H1 (cell line): Measurements from ENCODE around the gene RRP1B. TPM values are rescaled to one million over a fixed set of nuclear protein-coding genes. Genes with fewer than 3 reads are reported as not detected.

Experiments
- CTCF ChIA-PET: fragments of 300-600 bp; sonication (Branson Sonifier 250); formaldehyde crosslinking; loops from one replicate; lab custom pipeline; 2021; ENCODE audit not compliant: partially characterized antibody; lab: Charles Lee
- POLR2A ChIA-PET: fragments of 300-600 bp; sonication (Branson Sonifier 250); formaldehyde crosslinking; loops from one replicate; lab custom pipeline; 2021; ENCODE audit warnings: inconsistent platforms; ENCODE audit not compliant: partially characterized antibody; lab: Charles Lee
- DNase-seq, 2 experiments: peaks; one replicate each; pipeline versions ENCODE4 v3.0.0 to v3.0.0-alpha.2; 2010 to 2022; ENCODE audit warnings: low spot score in 2 of 2, low read depth in 1 of 2, mixed read lengths in 1 of 2
- FAIRE-seq: peaks from 2 replicates; lab custom pipeline; 2011; peaks lifted over from hg19 to GRCh38; lab: Jason Lieb, UNC
- H2AFZ ChIP-seq: 2 replicates; pipeline ENCODE4 v1.8.1; 2012; ENCODE audit warnings: low read length, inconsistent platforms
- H2AK5ac ChIP-seq: 2 replicates; pipeline ENCODE4 v1.6.1; 2013; ENCODE audit warnings: low read depth, low read length
- H2BK120ac ChIP-seq: replicated peaks from 2 replicates; pipeline ENCODE3; 2013; ENCODE audit warnings: low read depth, low read length, inconsistent platforms
- H2BK12ac ChIP-seq: 2 replicates; pipeline ENCODE4 v1.6.1; 2013; ENCODE audit warnings: low read depth, low read length
- H2BK15ac ChIP-seq: 2 replicates; pipeline ENCODE4 v1.6.1; 2013; ENCODE audit warnings: low read length
- H2BK20ac ChIP-seq: 2 replicates; pipeline ENCODE4 v1.6.1; 2013; ENCODE audit warnings: low read length
- H2BK5ac ChIP-seq: 2 replicates; pipeline ENCODE4 v1.6.1; 2013; ENCODE audit warnings: low read depth, low read length
- H3K14ac ChIP-seq: 2 replicates; pipeline ENCODE4 v1.6.1; 2013; ENCODE audit warnings: inconsistent platforms; ENCODE audit not compliant: insufficient read length
- H3K18ac ChIP-seq: 2 replicates; pipeline ENCODE4 v1.6.1; 2013; ENCODE audit warnings: low read length; ENCODE audit errors: extremely low read depth
- H3K23ac ChIP-seq: 2 replicates; pipeline ENCODE4 v1.6.1; 2013; ENCODE audit warnings: inconsistent platforms; ENCODE audit not compliant: insufficient read length
- H3K23me2 ChIP-seq: 2 replicates; pipeline ENCODE4 v1.6.1; 2013; ENCODE audit warnings: low read depth, low read length
- H3K27ac ChIP-seq: 2 replicates; pipeline ENCODE4 v1.6.1; 2011; ENCODE audit warnings: low read depth, low read length, inconsistent platforms
- H3K27me3 ChIP-seq, 4 experiments: replicated peaks in 1 of 4; 1 replicate in 1 of 4; 2 replicates in 3 of 4; pipeline versions ENCODE4 v1.6.1 to v1.8.1; 2011 to 2013; ENCODE audit warnings: low read length in 3 of 4, mild to moderate bottlenecking in 3 of 4, inconsistent platforms in 2 of 4, mixed read lengths in 2 of 4, moderate library complexity in 1 of 4; ENCODE audit not compliant: control insufficient read depth in 3 of 4, insufficient read depth in 3 of 4; ENCODE audit errors: extremely low read depth in 1 of 4
- H3K36me3 ChIP-seq, 4 experiments: 2 replicates each; pipeline versions ENCODE4 v1.6.1 to v1.8.1; 2011 to 2013; ENCODE audit warnings: mild to moderate bottlenecking in 4 of 4, low read length in 3 of 4, moderate library complexity in 2 of 4, control low read depth in 1 of 4, inconsistent platforms in 1 of 4; ENCODE audit not compliant: insufficient read depth in 4 of 4, control insufficient read depth in 2 of 4
- H3K4ac ChIP-seq: replicated peaks from 2 replicates; pipeline ENCODE3; 2013; ENCODE audit warnings: low read length, low read depth, mixed read lengths, inconsistent platforms; ENCODE audit not compliant: insufficient read length
- H3K4me1 ChIP-seq, 4 experiments: replicated peaks in 1 of 4; 1 replicate in 1 of 4; 2 replicates in 3 of 4; pipeline versions ENCODE4 v1.6.1 to v1.8.1; 2011 to 2013; ENCODE audit warnings: low read length in 3 of 4, inconsistent platforms in 2 of 4, mixed read lengths in 1 of 4; ENCODE audit not compliant: insufficient read depth in 4 of 4, control insufficient read depth in 3 of 4
- H3K4me2 ChIP-seq, 2 experiments: 2 replicates each; pipeline versions ENCODE4 v1.6.1 to v1.8.1; 2011 to 2013; ENCODE audit warnings: low read depth in 2 of 2, low read length in 2 of 2, control low read depth in 1 of 2, inconsistent platforms in 1 of 2, mild to moderate bottlenecking in 1 of 2; ENCODE audit not compliant: insufficient read depth in 1 of 2
- H3K4me3 ChIP-seq, 4 experiments: fragments of 200-600, 300-600 bp in 1 of 4; sonication (generic), shearing (Covaris generic), sonication (Bioruptor Twin) in 1 of 4; 2 replicates each; pipeline versions ENCODE4 v1.5.1 to v1.8.1; 2011 to 2016; ENCODE audit warnings: low read length in 4 of 4, low read depth in 3 of 4, control low read depth in 2 of 4, inconsistent platforms in 2 of 4, mild to moderate bottlenecking in 2 of 4, mixed read lengths in 1 of 4, moderate library complexity in 1 of 4; ENCODE audit not compliant: insufficient read depth in 2 of 4; ENCODE audit errors: extremely low read depth in 1 of 4
- H3K56ac ChIP-seq: replicated peaks from 2 replicates; pipeline ENCODE3; 2013; ENCODE audit warnings: low read depth, mild to moderate bottlenecking, mixed read lengths, low read length, inconsistent platforms; ENCODE audit not compliant: insufficient read length
- H3K79me1 ChIP-seq: 2 replicates; pipeline ENCODE4 v1.6.1; 2013; ENCODE audit warnings: low read depth, low read length, control low read depth
- H3K79me2 ChIP-seq, 2 experiments: 2 replicates each; pipeline versions ENCODE4 v1.6.1 to v1.8.1; 2012 to 2013; ENCODE audit warnings: low read length in 2 of 2, mild to moderate bottlenecking in 2 of 2, inconsistent platforms in 1 of 2; ENCODE audit not compliant: insufficient read depth in 2 of 2, control insufficient read depth in 1 of 2
- H3K9ac ChIP-seq, 4 experiments: replicated peaks in 1 of 4; 1 replicate in 1 of 4; 2 replicates in 3 of 4; pipeline versions ENCODE4 v1.6.1 to v1.8.1; 2011 to 2013; ENCODE audit warnings: low read depth in 3 of 4, low read length in 3 of 4, control low read depth in 2 of 4, mild to moderate bottlenecking in 2 of 4, moderate library complexity in 2 of 4, inconsistent platforms in 1 of 4; ENCODE audit errors: extremely low read depth in 1 of 4
- H3K9me3 ChIP-seq, 2 experiments: 2 replicates each; pipeline versions ENCODE4 v1.6.1 to v1.8.1; 2012 to 2013; ENCODE audit warnings: mild to moderate bottlenecking in 2 of 2, moderate library complexity in 2 of 2, control low read depth in 1 of 2, inconsistent platforms in 1 of 2, low read depth in 1 of 2, low read length in 1 of 2, mixed read lengths in 1 of 2; ENCODE audit not compliant: insufficient read depth in 2 of 2
- H4K20me1 ChIP-seq, 2 experiments: replicated peaks in 1 of 2; 2 replicates each; pipeline versions ENCODE3 to v1.8.1; 2011 to 2013; ENCODE audit warnings: inconsistent platforms in 2 of 2, low read length in 2 of 2, mild to moderate bottlenecking in 1 of 2; ENCODE audit not compliant: insufficient read depth in 2 of 2, control insufficient read depth in 1 of 2
- H4K5ac ChIP-seq: 2 replicates; pipeline ENCODE4 v1.6.1; 2013; ENCODE audit warnings: low read length, low read depth, mixed read lengths, inconsistent platforms; ENCODE audit not compliant: insufficient read length
- H4K8ac ChIP-seq: 2 replicates; pipeline ENCODE4 v1.8.0; 2013; ENCODE audit warnings: mild to moderate bottlenecking, moderate library complexity, low read length, inconsistent platforms; ENCODE audit not compliant: insufficient read depth; ENCODE audit errors: extremely low read depth
- H4K91ac ChIP-seq: replicated peaks from 2 replicates; pipeline ENCODE3; 2013; ENCODE audit warnings: low read length, mixed read lengths, inconsistent platforms; ENCODE audit not compliant: insufficient read length
- BRCA1 ChIP-seq: IDR thresholded peaks from 2 replicates; pipeline ENCODE4 v1.6.1; 2012; ENCODE audit warnings: low read depth, low read length, improper control_type of control experiment
- CHD2 ChIP-seq: IDR thresholded peaks from 2 replicates; pipeline ENCODE4 v1.6.1; 2012; ENCODE audit warnings: low read length, improper control_type of control experiment
- EGR1 ChIP-seq: IDR thresholded peaks from 2 replicates; pipeline ENCODE4 v1.6.1; 2011; ENCODE audit warnings: low read depth, low read length, borderline replicate concordance
- PHF8 ChIP-seq: fragments of 200-600 bp; sonication (generic); conservative IDR thresholded peaks from 2 replicates; pipeline ENCODE4 v1.7.1; 2012; ENCODE audit warnings: low read depth, mild to moderate bottlenecking, inconsistent platforms, low read length, moderate library complexity
- RXRA ChIP-seq: IDR thresholded peaks from 2 replicates; pipeline ENCODE4 v1.6.1; 2011; ENCODE audit warnings: low read depth, mild to moderate bottlenecking, low read length, moderate library complexity; ENCODE audit not compliant: insufficient read depth
- SP1 ChIP-seq: IDR thresholded peaks from 2 replicates; pipeline ENCODE4 v1.6.1; 2011; ENCODE audit warnings: low read depth, low read length
- TCF12 ChIP-seq: IDR thresholded peaks from 2 replicates; pipeline ENCODE4 v1.6.1; 2011; ENCODE audit warnings: low read depth, mild to moderate bottlenecking, low read length
- ZNF274 ChIP-seq: IDR thresholded peaks from 2 replicates; pipeline ENCODE4 v1.7.0; 2012; ENCODE audit warnings: low read length, borderline replicate concordance; ENCODE audit errors: extremely low read depth
- WGBS, 2 experiments: shearing (Covaris generic) in 1 of 2; methylation state at CpG; one replicate each; pipeline versions ENCODE4 v1.1.6 to v1.1.7; 2013 to 2015; ENCODE audit warnings: low lambda C conversion rate in 2 of 2, mixed read lengths in 2 of 2, inconsistent platforms in 1 of 2, low coverage in 1 of 2, missing lambda C conversion rate in 1 of 2; ENCODE audit not compliant: insufficient replicate concordance in 2 of 2, insufficient coverage in 1 of 2, insufficient read length in 1 of 2; ENCODE audit errors: extremely low coverage in 1 of 2, missing lambda C conversion rate in 1 of 2; 5-methylcytosine and 5-hydroxymethylcytosine counted together
- polyA plus RNA-seq, 7 experiments: library from polyadenylated mRNA; depleted of rRNA in 3 of 7; stranded (reverse) in 5 of 7; unstranded in 2 of 7; fragments of >200 nt in 5 of 7; fragments of 200-250 nt in 2 of 7; gene quantifications; 1 replicate in 5 of 7; 2 replicates in 1 of 7; 4 replicates in 1 of 7; pipeline versions ENCODE4 v1.2.1 to v1.2.3, GENCODE V29; 2011 to 2013; ENCODE audit warnings: missing spikeins in 2 of 7, mixed read lengths in 2 of 7
- total RNA-seq: library from RNA; stranded (reverse); fragmentation: NEBNext Ultra II Directional; extraction: Animal tissue kit (Norgen Biotek cat#: 25700); gene quantifications from 2 replicates; pipeline ENCODE4 v1.2.1, GENCODE V29; 2021

RRP1B gene
- total and polyA plus RNA-seq, 2 of the 8 experiments (the other 6 are each of a cell fraction or from before 2014, with no cell fraction given) = 25.8 to 97.3 TPM

GRCh38 chr21:43686811-43687565, 27.6 kb downstream of the RRP1B start:
- Histone ChIP-seq H3K4ac (no peak overlapping the region), H4K20me1 (peaks cover 0 to 9% of the 10 kb centered on the region in 2 experiments), H3K9ac (no peak overlapping the region), H3K9me3 (no peaks in the 10 kb centered on the region), H3K18ac (no peak overlapping the region), H2BK15ac (no peak overlapping the region), H3K4me2 (no peak overlapping the region), H4K5ac (no peak overlapping the region), H3K56ac (no peak overlapping the region), H2BK120ac (no peak overlapping the region), H3K27ac (no peak overlapping the region), H2BK5ac (no peak overlapping the region), H3K4me1 (no peaks in the 10 kb centered on the region), H3K27me3 (no peaks in the 10 kb centered on the region), H2AFZ (no peak overlapping the region), H3K79me2 (no peaks in the 10 kb centered on the region), H3K36me3 (peaks cover 53 to 91% (median 84%) of the 10 kb centered on the region in 4 experiments), H3K14ac (no peak overlapping the region), H2BK20ac (no peak overlapping the region), H2AK5ac (no peak overlapping the region), H3K23ac (no peak overlapping the region), H4K91ac (no peak overlapping the region), H2BK12ac (no peak overlapping the region), H3K79me1 (0 out of 2 replicates have a peak, but pooled peaks cover 2% of the 10 kb centered on the region), H3K23me2 (no peaks in the 10 kb centered on the region), H4K8ac (no peak overlapping the region)
- DNase-seq (no peak), FAIRE-seq (no peak)
- CTCF ChIA-PET = no interaction called here
- 90% methylated on average over 21 of the region's 21 CpGs; no CpG with 5 or more reads in 1 of the 2 experiments for WGBS, 2 experiments
- POLR2A ChIA-PET = interaction anchor here (1.6 kb wide), 2 partner anchors 11 to 28 kb away, joined by 3 read pairs; partner anchors contain the start of genes HSF2BP and RRP1B
- TF ChIP-seq RXRA (no peak), CHD2 (no peak), SP1 (no peak), TCF12 (no peak), PHF8 (no peak), ZNF274 (no peak), BRCA1 (no peak), EGR1 (no peak)
- TF ChIP-seq, all 59 proteins: peak for 0
- H3K4me3 ChIP-seq = no peak overlapping the region
